ENCODE measurements around the gene GPX7.

DNA sequence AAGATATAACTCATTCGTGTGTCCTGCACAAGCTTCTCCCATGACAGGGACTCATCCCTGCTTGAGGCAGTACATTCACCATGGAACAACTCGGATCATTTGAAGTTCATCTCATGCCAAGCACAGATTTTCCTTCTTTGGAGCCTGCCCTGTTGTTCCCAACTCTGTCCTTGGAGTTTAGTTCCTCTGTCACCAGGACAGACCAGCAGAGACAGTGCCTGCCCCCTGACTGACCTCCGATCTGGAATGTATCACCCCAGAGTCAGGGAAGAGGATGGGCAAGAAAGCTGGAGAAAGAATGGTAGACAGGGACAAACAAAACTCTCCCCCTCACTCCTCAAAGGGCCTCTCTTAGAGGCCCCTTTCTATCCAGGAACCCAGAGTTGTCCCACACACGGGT lies 35.8 kb downstream of the GPX7 start:
- TF ChIP-seq, protein P1, sequence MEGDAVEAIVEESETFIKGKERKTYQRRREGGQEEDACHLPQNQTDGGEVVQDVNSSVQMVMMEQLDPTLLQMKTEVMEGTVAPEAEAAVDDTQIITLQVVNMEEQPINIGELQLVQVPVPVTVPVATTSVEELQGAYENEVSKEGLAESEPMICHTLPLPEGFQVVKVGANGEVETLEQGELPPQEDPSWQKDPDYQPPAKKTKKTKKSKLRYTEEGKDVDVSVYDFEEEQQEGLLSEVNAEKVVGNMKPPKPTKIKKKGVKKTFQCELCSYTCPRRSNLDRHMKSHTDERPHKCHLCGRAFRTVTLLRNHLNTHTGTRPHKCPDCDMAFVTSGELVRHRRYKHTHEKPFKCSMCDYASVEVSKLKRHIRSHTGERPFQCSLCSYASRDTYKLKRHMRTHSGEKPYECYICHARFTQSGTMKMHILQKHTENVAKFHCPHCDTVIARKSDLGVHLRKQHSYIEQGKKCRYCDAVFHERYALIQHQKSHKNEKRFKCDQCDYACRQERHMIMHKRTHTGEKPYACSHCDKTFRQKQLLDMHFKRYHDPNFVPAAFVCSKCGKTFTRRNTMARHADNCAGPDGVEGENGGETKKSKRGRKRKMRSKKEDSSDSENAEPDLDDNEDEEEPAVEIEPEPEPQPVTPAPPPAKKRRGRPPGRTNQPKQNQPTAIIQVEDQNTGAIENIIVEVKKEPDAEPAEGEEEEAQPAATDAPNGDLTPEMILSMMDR (IDR thresholded peaks at IDR 0.05 in 4 of 5, conservative IDR thresholded peaks at IDR 0.05 in 1 of 5): no peak
- no peak for TF ChIP-seq POLR2A (IDR thresholded peaks at IDR 0.05)
